SK-N-SH (cell line): ENCODE measurements around the gene ZNF865.

Experiments
- CTCF ChIP-seq: fragments of 200-600 bp; sonication (generic); IDR thresholded peaks from 2 replicates; pipeline ENCODE4 v1.6.1; 2017; ENCODE audit warnings: antibody characterized with exemption, mild to moderate bottlenecking, moderate library complexity
- EP300 ChIP-seq, 2 experiments: IDR thresholded peaks; 2 replicates each; pipeline versions ENCODE4 v1.4.0 to v1.6.1; 2012; ENCODE audit warnings: borderline replicate concordance in 1 of 2, low read depth in 1 of 2, low read length in 1 of 2
- EZH2phosphoT487 ChIP-seq: fragments of 200-600 bp; sonication (generic); IDR thresholded peaks from 2 replicates; pipeline ENCODE4 v1.6.1; 2017; ENCODE audit warnings: low read depth, mixed run types, mild to moderate bottlenecking, antibody characterized with exemption, moderate library complexity, borderline replicate concordance
- GABPA ChIP-seq: IDR thresholded peaks from 2 replicates; pipeline ENCODE4 v1.4.0; 2012; ENCODE audit warnings: low read depth, mild to moderate bottlenecking
- JUND ChIP-seq: IDR thresholded peaks from 2 replicates; pipeline ENCODE4 v1.4.0; 2012
- PBX3 ChIP-seq: IDR thresholded peaks from 2 replicates; pipeline ENCODE4; 2012
- POLR2AphosphoS5 ChIP-seq: IDR thresholded peaks from 2 replicates; pipeline ENCODE4 v1.6.1; 2012; ENCODE audit warnings: low read depth, low read length
- RAD21 ChIP-seq: IDR thresholded peaks from 2 replicates; pipeline ENCODE4 v1.6.1; 2012; ENCODE audit warnings: mild to moderate bottlenecking, low read length
- RCOR1 ChIP-seq: fragments of 150-350 bp; IDR thresholded peaks from 2 replicates; pipeline ENCODE4 v1.6.1; 2017; ENCODE audit warnings: antibody characterized with exemption, low read length
- REST ChIP-seq: IDR thresholded peaks from 2 replicates; pipeline ENCODE4 v1.6.1; 2012; ENCODE audit warnings: mild to moderate bottlenecking, low read depth, low read length, moderate library complexity
- TEAD4 ChIP-seq: IDR thresholded peaks from 2 replicates; pipeline ENCODE4 v1.4.0; 2012; ENCODE audit warnings: mild to moderate bottlenecking, borderline replicate concordance; ENCODE audit not compliant: insufficient read depth
- USF2 ChIP-seq: fragments of 150-350 bp; IDR thresholded peaks from 2 replicates; pipeline ENCODE4 v1.6.1; 2017; ENCODE audit warnings: antibody characterized with exemption, low read length, low read depth, borderline replicate concordance
- TF ChIP-seq, protein P1 (sequence below): IDR thresholded peaks from 2 replicates; pipeline ENCODE4 v1.4.0; 2012; ENCODE audit warnings: low read depth

DNA sequence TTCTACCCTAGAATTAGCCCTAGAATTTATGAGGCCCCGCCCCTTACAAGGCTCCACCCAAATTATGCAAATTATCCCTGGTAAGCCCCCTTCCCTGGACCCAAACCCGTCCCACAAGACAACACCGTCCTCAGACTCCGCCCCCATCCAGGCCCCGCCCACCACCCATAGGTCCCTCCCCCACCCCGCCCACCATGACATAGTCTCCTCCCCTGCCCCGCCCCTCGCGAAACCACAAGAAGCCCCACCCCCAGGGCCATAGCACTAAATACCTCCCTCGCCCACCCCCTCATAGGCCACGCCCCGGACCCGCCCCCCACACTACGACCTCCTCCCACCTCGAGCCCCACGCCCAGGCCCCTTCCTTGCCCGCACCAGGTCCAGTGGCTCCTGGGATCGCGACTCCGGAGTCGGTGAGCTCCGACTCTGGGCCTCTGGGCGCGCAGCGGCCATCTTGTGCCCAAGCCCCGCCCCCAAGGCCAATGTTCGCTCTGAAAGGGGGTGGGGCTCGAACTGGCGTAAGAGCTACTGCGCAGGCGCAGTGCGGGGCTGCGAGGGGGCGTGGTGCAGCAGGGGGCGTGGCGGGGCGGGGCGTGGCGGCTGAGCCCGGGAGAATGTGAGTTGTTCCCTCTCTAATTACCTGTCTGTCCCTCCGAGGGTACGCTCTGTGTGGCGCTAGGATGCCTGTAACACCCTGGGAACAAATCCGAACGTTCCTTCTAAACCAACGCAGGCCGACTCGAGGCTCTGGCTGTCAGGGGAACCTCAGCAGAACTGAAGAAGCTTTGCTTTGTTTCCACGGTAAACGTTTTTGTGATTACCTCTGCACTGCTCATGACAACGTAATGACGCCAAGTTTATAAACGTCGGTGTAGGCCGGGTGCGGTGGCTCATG, 18.9 kb downstream of the ZNF865 start, which contains the start of gene ZNF784:
- TF ChIP-seq POLR2AphosphoS5 (peak; percentile 84), REST (peak; percentile 47; the same call in 1 of the 2 replicates), CTCF (no peak), EP300 (IDR thresholded peaks at IDR 0.05; ENCODE audit: borderline replicate concordance in 1 of 2, low read depth in 1 of 2, low read length in 1 of 2) (no peak), PBX3 (0 out of 2 replicates have a peak, but pooled peaks have one; percentile 3), JUND (no peak), RCOR1 (no peak), GABPA (no peak), EZH2phosphoT487 (no peak), RAD21 (no peak), USF2 (no peak), TEAD4 (no peak)
- TF ChIP-seq, protein P1, sequence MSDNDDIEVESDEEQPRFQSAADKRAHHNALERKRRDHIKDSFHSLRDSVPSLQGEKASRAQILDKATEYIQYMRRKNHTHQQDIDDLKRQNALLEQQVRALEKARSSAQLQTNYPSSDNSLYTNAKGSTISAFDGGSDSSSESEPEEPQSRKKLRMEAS = peak; percentile 29; the same call in 1 of the 2 replicates
